ENCODE data around the gene LBX2. TPM values are rescaled to one million over a fixed set of nuclear protein-coding genes. Genes with fewer than 3 reads are reported as not detected.
A peak's percentile ranks its signal among the peaks of the same experiment; 100 is the strongest.

LBX2 gene
- total RNA-seq, 1 experiment from 2014 or later, result not detected

- H3K36me3 Mint-ChIP-seq (ENCODE audit: insufficient read depth, unreplicated experiment), result peaks cover 35% of the 10 kb centered on the region
- H3K4me3 Mint-ChIP-seq (ENCODE audit: unreplicated experiment), result peak overlapping the region; percentile 95
- no peaks in the 10 kb centered on the region for H3K27me3 Mint-ChIP-seq (ENCODE audit: insufficient read depth, unreplicated experiment)
- BruUV-seq (replicated peaks), result no TSS peak
- no peak for DNase-seq (ENCODE audit: unreplicated experiment)
- POLR2A ChIA-PET, result interaction anchor here (0.6 to 2.8 kb wide), 10 partner anchors 8 to 121 kb away, joined by 3 to 20 read pairs (median 4); partner anchors contain the start of genes AUP1, CCDC142, HTRA2 and INO80B
- TF ChIP-seq, protein P1, sequence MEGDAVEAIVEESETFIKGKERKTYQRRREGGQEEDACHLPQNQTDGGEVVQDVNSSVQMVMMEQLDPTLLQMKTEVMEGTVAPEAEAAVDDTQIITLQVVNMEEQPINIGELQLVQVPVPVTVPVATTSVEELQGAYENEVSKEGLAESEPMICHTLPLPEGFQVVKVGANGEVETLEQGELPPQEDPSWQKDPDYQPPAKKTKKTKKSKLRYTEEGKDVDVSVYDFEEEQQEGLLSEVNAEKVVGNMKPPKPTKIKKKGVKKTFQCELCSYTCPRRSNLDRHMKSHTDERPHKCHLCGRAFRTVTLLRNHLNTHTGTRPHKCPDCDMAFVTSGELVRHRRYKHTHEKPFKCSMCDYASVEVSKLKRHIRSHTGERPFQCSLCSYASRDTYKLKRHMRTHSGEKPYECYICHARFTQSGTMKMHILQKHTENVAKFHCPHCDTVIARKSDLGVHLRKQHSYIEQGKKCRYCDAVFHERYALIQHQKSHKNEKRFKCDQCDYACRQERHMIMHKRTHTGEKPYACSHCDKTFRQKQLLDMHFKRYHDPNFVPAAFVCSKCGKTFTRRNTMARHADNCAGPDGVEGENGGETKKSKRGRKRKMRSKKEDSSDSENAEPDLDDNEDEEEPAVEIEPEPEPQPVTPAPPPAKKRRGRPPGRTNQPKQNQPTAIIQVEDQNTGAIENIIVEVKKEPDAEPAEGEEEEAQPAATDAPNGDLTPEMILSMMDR (IDR thresholded peaks at IDR 0.05; ENCODE audit: unreplicated experiment), result no peak
- H3K27ac Mint-ChIP-seq (ENCODE audit: low read depth, unreplicated experiment), result peak overlapping the region; percentile 97
- peaks cover 14% of the 10 kb centered on the region for H3K4me1 Mint-ChIP-seq (ENCODE audit: insufficient read depth, unreplicated experiment)
- no peaks in the 10 kb centered on the region for H3K9me3 Mint-ChIP-seq (ENCODE audit: unreplicated experiment)
- intact Hi-C loops (cut with micrococcal nuclease), result no loop called here
- CTCF ChIA-PET, result interaction anchor here (0.6 to 1.6 kb wide), 7 partner anchors 10 to 227 kb away, joined by 3 to 5 read pairs (median 3); partner anchors contain the start of genes AUP1 and HTRA2
Measured at GRCh38 chr2:74464406-74464805, 35.0 kb downstream of the LBX2 start.

DNA sequence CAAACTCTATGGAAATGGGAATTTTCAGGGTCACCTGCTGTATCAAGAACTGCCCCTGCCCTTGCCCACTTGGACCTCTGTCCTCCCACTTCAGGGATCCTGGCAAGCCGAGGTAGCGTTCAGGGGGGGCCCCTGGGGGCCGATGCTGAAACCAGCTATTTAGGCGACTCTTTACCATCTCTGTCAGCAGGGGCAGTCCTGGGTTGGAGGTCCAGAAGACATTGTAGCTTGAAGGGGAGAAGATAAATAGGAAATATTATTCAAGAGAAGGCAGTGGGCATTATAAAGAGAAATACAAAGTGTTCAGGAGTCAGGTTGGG lies 36.7 kb downstream of the LBX2 start:
- Mint-ChIP-seq H3K9me3 (ENCODE audit: unreplicated experiment) (no peaks in the 10 kb centered on the region), H3K4me3 (ENCODE audit: unreplicated experiment) (peak overlapping the region; percentile 95), H3K27ac (ENCODE audit: low read depth, unreplicated experiment) (no peak overlapping the region), H3K36me3 (ENCODE audit: insufficient read depth, unreplicated experiment) (peaks cover 51% of the 10 kb centered on the region), H3K27me3 (ENCODE audit: insufficient read depth, unreplicated experiment) (no peaks in the 10 kb centered on the region), H3K4me1 (ENCODE audit: insufficient read depth, unreplicated experiment) (peaks cover 17% of the 10 kb centered on the region)
- DNase-seq (ENCODE audit: unreplicated experiment), result no peak
- ChIA-PET CTCF (interaction anchor here (0.5 to 1.0 kb wide), 2 partner anchors 20 to 124 kb away, joined by 3 to 4 read pairs; partner anchors contain the start of genes CCDC142 and TTC31), POLR2A (interaction anchor here (0.6 to 1.2 kb wide), 2 partner anchors 17 to 726 kb away, joined by 3 read pairs; partner anchors contain the start of gene TPRKB)
- TF ChIP-seq, protein P1 (IDR thresholded peaks at IDR 0.05; ENCODE audit: unreplicated experiment), result no peak
- BruUV-seq (replicated peaks), result no TSS peak
- intact Hi-C loops (cut with micrococcal nuclease), result no loop called here

DNA sequence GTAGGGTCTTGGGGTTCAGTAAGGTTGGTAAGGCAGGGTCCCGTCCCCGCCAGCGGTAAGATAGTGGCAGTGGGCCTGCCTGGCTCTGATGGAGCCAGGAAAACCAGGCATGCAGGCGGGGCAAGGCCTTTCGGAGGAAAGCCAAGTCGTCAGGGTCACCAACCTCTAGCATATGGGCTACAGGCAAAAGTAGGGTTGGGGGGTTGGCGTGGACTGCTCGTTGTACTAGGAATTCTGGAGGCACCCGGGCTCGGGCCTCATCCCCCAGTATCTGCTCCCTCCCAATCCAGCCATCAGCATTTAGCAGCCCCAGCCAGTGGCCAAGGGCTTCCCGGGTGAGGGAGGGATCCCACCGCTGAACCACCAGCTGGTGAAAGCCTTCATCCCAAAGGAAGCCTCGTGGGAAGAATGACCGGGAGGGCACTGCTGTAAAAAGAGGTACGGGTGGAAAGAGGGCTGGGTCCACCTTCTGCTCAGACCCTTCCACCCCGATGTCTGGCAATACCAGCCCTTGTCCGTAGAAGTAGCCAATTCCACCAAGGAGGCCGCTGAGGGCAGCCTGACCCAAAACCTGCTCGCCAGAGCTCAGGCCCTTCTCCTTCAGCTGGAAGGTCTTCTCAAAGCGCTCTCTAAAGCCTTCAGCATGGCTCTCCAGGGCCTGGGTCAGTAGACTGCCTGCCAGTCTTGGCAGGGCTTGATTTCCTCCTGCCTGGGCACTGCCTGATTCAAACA lies 37.2 kb downstream of the LBX2 start:
- intact Hi-C loops (cut with micrococcal nuclease), result no loop called here
- BruUV-seq (replicated peaks), result TSS peak; percentile 18
- H3K9me3 Mint-ChIP-seq (ENCODE audit: unreplicated experiment), result no peaks in the 10 kb centered on the region
- H3K4me1 Mint-ChIP-seq (ENCODE audit: insufficient read depth, unreplicated experiment), result peaks cover 19% of the 10 kb centered on the region
- H3K36me3 Mint-ChIP-seq (ENCODE audit: insufficient read depth, unreplicated experiment), result peaks cover 53% of the 10 kb centered on the region
- no peak overlapping the region for H3K27ac Mint-ChIP-seq (ENCODE audit: low read depth, unreplicated experiment)
- POLR2A ChIA-PET, result interaction anchor here (0.6 to 9.2 kb wide), 4 partner anchors 11 to 725 kb away, joined by 3 to 84 read pairs (median 3); partner anchors contain the start of genes MRPL53, TPRKB and TTC31
- TF ChIP-seq, protein P1 (IDR thresholded peaks at IDR 0.05; ENCODE audit: unreplicated experiment), result no peak
- no peak overlapping the region for H3K4me3 Mint-ChIP-seq (ENCODE audit: unreplicated experiment)
- no peaks in the 10 kb centered on the region for H3K27me3 Mint-ChIP-seq (ENCODE audit: insufficient read depth, unreplicated experiment)
- CTCF ChIA-PET, result interaction anchor here (0.5 to 1.0 kb wide), 5 partner anchors 9 to 125 kb away, joined by 3 to 5 read pairs (median 3); partner anchors contain the start of genes CCDC142 and TTC31
- no peak for DNase-seq (ENCODE audit: unreplicated experiment)
